Stimulated activated CD8-positive, alpha-beta memory T cell treated with anti-CD3 and anti-CD28 coated beads, Interleukin-4, amount 100 ng/mL, for 48 hours (primary cell): ENCODE measurements around the gene LEMD1.
"Not testable (repeated sequence)": the region's sequence is repeated elsewhere in the genome, so short reads cannot be mapped to it uniquely, and the experiment has no call there.

Experiments
- DNase-seq: peaks from one replicate; pipeline ENCODE4 v3.0.0-alpha.2; 2020

Gene LEMD1

DNA sequence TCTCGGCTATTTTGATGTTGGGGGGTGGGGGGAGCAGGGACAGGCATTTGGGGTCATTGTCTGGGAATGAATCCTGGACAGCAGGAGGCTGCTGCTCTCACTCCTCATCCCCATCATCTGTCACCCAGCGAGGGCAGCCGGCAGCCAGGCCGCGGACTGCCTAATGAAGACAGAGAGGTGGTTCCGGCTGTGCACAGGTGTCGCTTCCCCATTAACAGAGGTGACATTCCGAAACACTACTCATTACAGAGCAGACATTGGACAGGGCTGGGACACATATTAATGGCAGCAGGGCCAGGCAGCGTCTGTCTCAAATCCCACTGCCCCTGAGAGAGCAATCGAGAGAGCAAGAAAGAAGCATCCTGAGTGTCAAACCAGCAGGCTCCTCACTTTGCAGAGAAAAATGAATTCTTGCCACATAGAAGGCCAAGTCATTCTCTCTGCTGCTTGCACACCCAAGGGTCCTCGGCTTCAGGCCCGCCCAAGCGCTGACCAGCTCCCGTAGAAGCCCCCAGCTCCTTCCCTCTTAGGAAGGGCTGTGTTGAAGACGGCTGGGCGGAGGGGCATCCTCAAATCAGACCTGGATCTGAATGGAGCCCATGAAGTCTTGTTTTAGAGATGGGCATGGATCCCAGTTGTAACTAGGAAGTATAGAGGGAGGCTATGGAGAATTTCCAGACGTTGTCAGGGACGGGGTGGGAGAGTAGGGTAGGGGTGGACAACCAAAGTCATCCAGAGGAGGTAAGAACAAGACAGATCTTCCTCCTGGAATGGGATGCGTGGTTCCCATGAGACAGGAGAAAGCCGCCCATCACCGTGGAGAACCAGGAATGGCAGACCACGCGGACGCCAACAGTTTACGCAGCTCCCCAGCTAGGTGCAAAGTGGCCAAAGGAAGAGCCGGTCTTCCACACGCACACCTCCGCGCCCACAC, 8.2 kb upstream of the LEMD1 start:
- no peak for DNase-seq

DNA sequence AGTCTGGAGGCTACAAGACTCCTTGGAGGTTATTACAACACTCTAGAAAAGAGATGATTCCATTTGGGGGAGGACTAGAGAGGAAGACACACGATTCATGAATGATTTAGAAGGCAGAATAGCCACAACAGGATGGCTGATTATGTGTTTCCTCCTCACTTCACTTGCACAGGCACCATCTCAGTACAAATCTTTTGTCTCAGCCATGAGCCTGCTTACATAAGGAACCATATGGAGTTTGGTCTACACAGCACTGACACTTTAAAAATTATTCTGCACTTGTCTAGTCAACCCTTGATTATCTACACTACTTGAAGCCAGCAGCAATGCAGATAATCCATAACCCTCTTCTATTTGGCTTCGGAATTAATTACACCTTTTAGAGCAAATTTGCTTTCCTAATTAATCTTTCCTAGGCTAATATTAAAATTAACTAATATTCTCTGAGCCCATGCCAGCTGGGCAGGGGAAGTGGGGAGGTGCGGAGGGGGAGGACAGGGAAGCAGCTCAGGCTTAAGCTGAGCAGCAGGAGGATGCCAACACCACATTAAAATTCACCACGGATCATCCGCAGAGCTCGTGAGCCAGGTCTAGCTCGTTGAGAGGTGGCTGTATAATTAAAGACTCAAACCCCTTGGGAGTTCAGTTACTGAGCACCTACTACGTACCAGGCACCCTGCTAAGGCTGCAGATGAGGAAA, 3.2 kb upstream of the LEMD1 start:
- no peak for DNase-seq

GRCh38 chr1:205423814-205424399, 2.1 kb upstream of the LEMD1 start:
- DNase-seq, result no peak

DNA sequence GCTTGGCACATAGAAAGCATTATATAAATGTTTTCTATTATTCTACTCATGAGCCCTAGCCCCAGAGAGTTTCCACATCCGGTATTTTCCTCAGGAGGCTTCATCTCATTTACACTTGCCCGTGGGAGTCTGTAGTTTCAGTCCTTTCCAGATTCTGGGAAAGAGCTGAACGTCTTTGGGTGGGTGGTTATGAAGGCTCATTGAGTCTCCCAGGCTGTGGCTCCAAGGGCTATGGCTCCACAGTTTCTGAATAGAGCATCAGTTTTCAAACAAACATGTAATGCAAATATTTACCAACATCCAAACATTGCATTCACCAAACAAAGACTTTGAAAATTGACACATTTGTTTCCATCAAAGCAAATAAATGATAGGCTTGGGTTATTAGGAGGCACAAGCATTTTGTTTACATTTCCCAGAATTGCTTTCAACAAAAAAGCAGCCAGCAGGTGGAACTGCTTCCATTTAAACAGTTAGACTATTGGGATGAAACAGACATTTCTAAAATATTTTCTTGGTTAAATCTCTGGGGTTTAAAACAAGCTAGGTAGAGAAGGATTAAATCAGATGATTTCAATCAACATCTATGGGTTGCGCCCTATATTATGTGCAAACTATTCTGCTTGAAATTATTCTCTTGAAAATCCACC, 1.3 kb upstream of the LEMD1 start:
- DNase-seq, result no peak

GRCh38 chr1:205420938-205421337, 918 bp downstream of the LEMD1 start:
- no peak for DNase-seq

- no peak for DNase-seq
Observed at GRCh38 chr1:205417870-205418635, 3.8 kb downstream of the LEMD1 start.

GRCh38 chr1:205416322-205416721, 5.5 kb downstream of the LEMD1 start:
- no peak for DNase-seq

GRCh38 chr1:205410581-205411298, 11.1 kb downstream of the LEMD1 start:
- DNase-seq, result no peak

DNA sequence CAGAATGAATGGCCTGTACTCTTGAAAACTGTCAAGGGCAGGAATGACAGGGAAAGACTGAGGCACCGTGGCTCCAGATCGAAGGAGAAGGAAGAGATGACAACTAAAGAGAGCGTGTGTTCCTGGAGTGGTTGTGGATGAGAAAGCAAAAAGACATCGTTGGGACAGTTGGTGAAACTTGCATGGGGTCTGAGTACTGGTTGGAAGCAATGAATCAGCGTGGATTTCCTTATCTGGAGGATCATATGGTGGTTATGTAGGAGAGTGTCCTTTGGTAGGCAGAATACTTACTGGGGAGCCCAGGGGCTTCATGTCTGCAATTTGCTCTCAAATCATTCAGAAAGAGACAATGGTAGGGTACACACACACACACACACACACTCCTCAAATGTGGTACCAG, 13.9 kb downstream of the LEMD1 start:
- no peak for DNase-seq

GRCh38 chr1:205406252-205406651, 15.6 kb downstream of the LEMD1 start:
- DNase-seq, result not testable (repeated sequence)

- DNase-seq, result not testable (repeated sequence)
Observed at GRCh38 chr1:205404484-205404883, 17.4 kb downstream of the LEMD1 start.

DNA sequence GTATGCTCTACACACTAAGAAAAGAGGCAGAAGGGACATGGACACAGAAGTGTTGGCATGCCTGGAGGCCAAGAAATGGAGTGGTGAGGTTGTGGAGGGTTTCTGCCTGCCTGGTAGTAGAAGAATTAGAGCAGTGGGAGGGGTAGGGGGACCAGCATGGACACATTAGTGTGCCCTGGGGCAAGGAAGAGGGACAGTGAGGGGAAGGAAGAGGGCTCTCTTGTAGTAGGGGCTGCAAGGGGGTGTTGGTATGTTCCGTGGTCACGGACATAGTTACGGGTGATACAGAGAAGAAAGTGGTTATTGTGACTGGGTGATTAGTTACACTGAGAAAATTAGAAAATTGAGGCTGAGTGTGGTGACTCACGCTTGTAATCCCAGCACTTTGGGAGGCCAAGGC, 23.3 kb downstream of the LEMD1 start:
- DNase-seq, result no peak

DNA sequence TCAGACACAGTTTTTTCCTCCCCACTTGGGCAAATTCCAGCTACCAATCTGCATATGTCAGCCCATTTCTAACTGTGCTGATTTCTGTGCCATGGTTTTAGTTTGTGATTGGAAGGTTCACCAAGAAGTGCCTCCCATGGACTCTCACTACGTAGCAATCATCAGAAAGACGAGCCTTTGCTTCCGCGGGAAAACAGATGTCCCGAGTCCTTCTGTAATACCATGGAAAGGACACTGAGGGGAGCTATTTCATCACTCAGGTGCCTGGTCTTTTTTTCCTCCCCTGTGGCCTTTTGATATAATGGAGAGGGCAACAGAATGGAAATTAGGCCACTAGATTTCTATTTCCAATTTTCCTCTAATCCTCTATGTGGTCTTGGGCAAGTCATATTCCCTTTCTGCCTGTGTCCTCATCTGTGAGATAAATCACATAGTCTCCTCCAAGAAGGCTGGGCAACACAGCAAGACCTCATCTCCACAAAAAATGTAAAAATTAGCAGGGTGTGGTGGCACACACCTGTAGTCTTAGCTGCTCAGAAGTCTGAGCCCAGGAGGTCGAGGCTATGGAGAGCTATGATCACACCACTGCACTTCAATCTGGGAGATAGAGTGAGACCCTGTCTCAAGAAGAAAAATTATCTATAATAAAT, 24.8 kb downstream of the LEMD1 start:
- DNase-seq, result peak; percentile 25

DNA sequence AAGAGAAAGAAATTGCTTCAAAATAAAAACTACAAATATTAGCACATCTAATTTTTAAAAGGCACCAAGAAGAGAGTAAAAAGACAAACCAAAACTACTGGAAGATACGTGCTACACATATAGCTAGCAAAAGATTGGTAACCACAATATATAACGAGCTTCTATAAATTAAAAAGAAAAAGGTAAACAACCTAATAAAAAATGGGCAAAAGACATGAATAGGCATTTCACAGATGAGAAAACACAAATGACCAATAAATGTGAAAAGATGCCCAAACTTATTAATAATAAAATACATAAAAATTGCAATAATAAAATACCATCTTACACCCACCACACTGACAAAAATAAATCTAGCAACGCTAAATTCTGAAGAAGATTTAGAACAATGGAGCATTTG, 26.2 kb downstream of the LEMD1 start:
- DNase-seq, result no peak

GRCh38 chr1:205392650-205393049, 29.2 kb downstream of the LEMD1 start:
- no peak for DNase-seq

DNA sequence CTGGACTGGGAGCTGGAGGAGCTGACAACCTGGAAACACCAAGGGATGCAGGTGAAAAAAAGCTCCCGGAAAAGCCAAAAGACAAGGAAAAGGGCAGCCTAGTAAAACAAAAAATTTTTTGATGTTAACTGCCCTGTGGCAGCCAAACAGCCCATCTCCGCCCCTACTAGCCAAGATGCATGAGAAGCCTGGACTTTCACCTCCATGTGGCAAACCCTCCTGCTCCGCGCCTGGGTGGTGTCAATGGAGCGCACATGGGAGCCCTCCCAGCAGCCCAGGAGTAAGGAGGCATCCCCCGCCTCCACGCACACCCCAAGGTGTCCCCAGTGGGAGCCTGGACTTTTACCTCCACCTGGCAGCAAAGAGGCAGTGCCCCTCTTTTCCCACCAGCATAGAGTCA, 30.5 kb downstream of the LEMD1 start:
- DNase-seq, result no peak

DNA sequence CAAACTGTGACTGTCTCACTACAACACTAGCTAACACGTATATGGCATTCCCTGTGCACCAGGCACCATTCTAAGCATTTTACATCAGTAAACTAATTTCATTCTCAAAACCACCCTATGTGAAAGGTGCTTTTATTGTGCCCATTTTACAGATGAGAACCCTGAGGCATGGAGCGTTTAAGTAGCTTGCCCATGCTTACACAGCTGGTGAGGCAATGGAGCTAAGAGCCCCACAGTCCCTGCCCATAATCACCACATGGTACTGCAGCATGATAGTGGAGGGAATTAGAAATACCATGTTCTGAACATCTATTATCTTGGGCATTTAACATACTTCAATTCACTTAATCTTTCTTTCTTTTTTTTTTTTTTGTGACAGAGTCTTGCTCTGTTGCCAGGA, 34.0 kb downstream of the LEMD1 start:
- no peak for DNase-seq

DNA sequence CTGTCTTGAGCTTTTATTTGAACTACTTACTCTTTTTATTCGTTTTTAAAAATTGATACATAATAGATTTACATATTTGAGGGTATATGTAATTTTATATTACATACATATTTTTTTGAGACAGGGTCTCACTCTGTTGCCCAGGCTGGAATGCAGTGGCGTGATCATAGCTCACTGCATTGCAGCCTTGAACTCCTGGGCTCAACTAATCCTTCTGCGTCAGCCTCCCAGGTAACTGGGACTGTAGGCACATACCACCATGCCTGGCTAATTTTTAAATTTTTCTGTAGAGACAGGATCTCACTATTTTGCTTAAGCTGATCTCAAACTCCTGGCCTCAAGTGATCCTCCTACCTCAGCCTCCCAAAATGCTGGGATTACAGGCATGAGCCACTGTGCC, 38.9 kb downstream of the LEMD1 start:
- DNase-seq, result not testable (repeated sequence)

DNA sequence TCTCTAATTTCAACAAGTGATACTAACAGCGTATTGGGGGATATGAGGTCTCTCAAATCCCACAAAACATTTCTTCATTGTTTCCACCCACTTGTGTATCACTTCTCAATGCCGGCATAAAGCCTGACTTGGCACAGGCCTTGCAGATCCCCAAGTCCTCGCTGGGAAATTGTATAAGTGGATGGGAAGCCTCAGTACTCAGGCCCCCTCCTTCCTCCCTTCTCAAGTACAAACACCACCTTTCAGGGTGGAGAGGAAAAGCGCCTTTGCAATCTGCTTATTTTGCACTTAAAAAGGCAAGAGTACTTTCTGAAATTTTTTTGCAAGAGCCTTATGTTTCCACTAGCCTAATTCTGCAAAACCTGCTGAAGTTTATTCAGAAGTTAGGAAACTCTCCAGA, 39.3 kb downstream of the LEMD1 start:
- DNase-seq, result no peak

DNA sequence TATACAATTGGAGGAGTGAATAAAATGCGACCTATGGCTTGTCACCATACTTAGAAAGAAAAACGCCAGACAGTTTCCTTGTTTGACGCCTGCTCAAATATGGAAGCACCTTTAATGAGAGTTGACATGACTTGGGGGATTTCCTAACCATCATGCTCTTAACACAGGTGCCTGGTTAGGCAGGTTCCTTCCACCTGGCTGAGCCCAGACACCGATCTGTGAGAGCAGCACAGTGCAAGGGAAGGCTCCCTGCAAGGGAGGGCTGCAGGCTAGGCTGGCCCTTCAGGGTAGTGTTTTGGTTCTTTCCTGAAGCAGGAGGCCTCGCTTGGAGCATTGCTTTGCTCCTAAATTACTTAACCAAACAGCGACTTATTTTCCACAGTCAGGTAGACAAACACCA, 40.6 kb downstream of the LEMD1 start:
- no peak for DNase-seq

- DNase-seq, result no peak
Observed at GRCh38 chr1:205380882-205381281, 41.0 kb downstream of the LEMD1 start.
